Activated T-helper 17 cell treated with anti-CD3 and anti-CD28 coated beads, Interleukin-2, amount 50 U/mL, for 72 hours (primary cell): ENCODE data around the gene CISH. TPM values are rescaled to one million over a fixed set of nuclear protein-coding genes. Genes with fewer than 3 reads are reported as not detected.

Experiments
- ATAC-seq: fragments of 150-1000 bp; cut with Tn5 transposase; replicated peaks from 2 replicates; pipeline ENCODE4 v1.10.0; 2021; ENCODE audit warnings: mild to moderate bottlenecking, moderate library complexity
- H3K27ac Mint-ChIP-seq: one replicate; pipeline ENCODE4 v1.8.0; 2022; ENCODE audit warnings: mixed read lengths
- H3K27me3 Mint-ChIP-seq: one replicate; pipeline ENCODE4 v1.8.0; 2022; ENCODE audit warnings: mixed read lengths
- H3K36me3 Mint-ChIP-seq: one replicate; pipeline ENCODE4 v1.8.0; 2022; ENCODE audit warnings: low read depth, mild to moderate bottlenecking, mixed read lengths
- H3K4me1 Mint-ChIP-seq: one replicate; pipeline ENCODE4 v1.8.0; 2022; ENCODE audit warnings: mixed read lengths
- H3K4me3 Mint-ChIP-seq: one replicate; pipeline ENCODE4 v1.8.0; 2022; ENCODE audit warnings: mild to moderate bottlenecking, mixed read lengths
- H3K9me3 Mint-ChIP-seq: one replicate; pipeline ENCODE4 v1.8.0; 2022; ENCODE audit warnings: mixed read lengths
- total RNA-seq, 2 donors: library from RNA; stranded (reverse); gene quantifications; one replicate each; pipeline ENCODE4 v1.2.3, GENCODE V29; 2022

CISH gene
- total RNA-seq, 2 donors from 2014 or later = 204 to 327 TPM

GRCh38 chr3:50612970-50613846 is 1.6 kb upstream of the CISH start:
- Mint-ChIP-seq H3K27me3 (no peaks in the 10 kb centered on the region), H3K9me3 (no peaks in the 10 kb centered on the region), H3K4me3 (peak overlapping the region; percentile 97), H3K4me1 (peaks cover 19% of the 10 kb centered on the region), H3K36me3 (peaks cover 82% of the 10 kb centered on the region), H3K27ac (peak overlapping the region; percentile 100)
- ATAC-seq = no peak

GRCh38 chr3:50612234-50612882 is 784 bp upstream of the CISH start:
- H3K27ac Mint-ChIP-seq = peak overlapping the region; percentile 100
- peak overlapping the region; percentile 97 for H3K4me3 Mint-ChIP-seq
- H3K36me3 Mint-ChIP-seq = peaks cover 85% of the 10 kb centered on the region
- H3K4me1 Mint-ChIP-seq = peaks cover 19% of the 10 kb centered on the region
- no peak for ATAC-seq
- no peaks in the 10 kb centered on the region for H3K9me3 Mint-ChIP-seq
- H3K27me3 Mint-ChIP-seq = no peaks in the 10 kb centered on the region

- peak overlapping the region; percentile 100 for H3K27ac Mint-ChIP-seq
- H3K36me3 Mint-ChIP-seq = peaks cover 91% of the 10 kb centered on the region
- ATAC-seq = no peak
- peaks cover 15% of the 10 kb centered on the region for H3K4me1 Mint-ChIP-seq
- no peaks in the 10 kb centered on the region for H3K9me3 Mint-ChIP-seq
- H3K27me3 Mint-ChIP-seq = no peaks in the 10 kb centered on the region
- peak overlapping the region; percentile 97 for H3K4me3 Mint-ChIP-seq
These were observed 546 bp downstream of the CISH start for GRCh38 chr3:50610992-50611463.

GRCh38 chr3:50610181-50610971 is 1.2 kb downstream of the CISH start:
- no peaks in the 10 kb centered on the region for H3K9me3 Mint-ChIP-seq
- peak overlapping the region; percentile 97 for H3K4me3 Mint-ChIP-seq
- H3K4me1 Mint-ChIP-seq = peaks cover 20% of the 10 kb centered on the region
- H3K36me3 Mint-ChIP-seq = peaks cover 94% of the 10 kb centered on the region
- H3K27ac Mint-ChIP-seq = peak overlapping the region; percentile 100
- H3K27me3 Mint-ChIP-seq = no peaks in the 10 kb centered on the region
- peak; percentile 9 for ATAC-seq

GRCh38 chr3:50609763-50610085 is 1.9 kb downstream of the CISH start:
- H3K36me3 Mint-ChIP-seq = peaks cover 100% of the 10 kb centered on the region
- H3K4me3 Mint-ChIP-seq = peak overlapping the region; percentile 97
- no peak for ATAC-seq
- H3K4me1 Mint-ChIP-seq = peaks cover 25% of the 10 kb centered on the region
- no peaks in the 10 kb centered on the region for H3K9me3 Mint-ChIP-seq
- H3K27ac Mint-ChIP-seq = peak overlapping the region; percentile 100
- H3K27me3 Mint-ChIP-seq = no peaks in the 10 kb centered on the region

GRCh38 chr3:50609071-50609762 is 2.4 kb downstream of the CISH start:
- Mint-ChIP-seq H3K27me3 (no peaks in the 10 kb centered on the region), H3K4me1 (peaks cover 24% of the 10 kb centered on the region), H3K9me3 (no peaks in the 10 kb centered on the region), H3K27ac (peak overlapping the region; percentile 100), H3K4me3 (peak overlapping the region; percentile 97), H3K36me3 (peaks cover 100% of the 10 kb centered on the region)
- ATAC-seq = no peak

- Mint-ChIP-seq H3K4me1 (peaks cover 26% of the 10 kb centered on the region), H3K4me3 (peak overlapping the region; percentile 97), H3K36me3 (peaks cover 100% of the 10 kb centered on the region), H3K27me3 (no peaks in the 10 kb centered on the region), H3K9me3 (no peaks in the 10 kb centered on the region), H3K27ac (peak overlapping the region; percentile 100)
- no peak for ATAC-seq
These were observed 3.3 kb downstream of the CISH start for GRCh38 chr3:50608278-50608677.

GRCh38 chr3:50607271-50608091 is 4.1 kb downstream of the CISH start:
- ATAC-seq = peak; percentile 6
- no peaks in the 10 kb centered on the region for H3K9me3 Mint-ChIP-seq
- H3K36me3 Mint-ChIP-seq = peaks cover 100% of the 10 kb centered on the region
- H3K4me3 Mint-ChIP-seq = peak overlapping the region; percentile 97
- H3K27me3 Mint-ChIP-seq = no peaks in the 10 kb centered on the region
- peak overlapping the region; percentile 100 for H3K27ac Mint-ChIP-seq
- peaks cover 34% of the 10 kb centered on the region for H3K4me1 Mint-ChIP-seq

GRCh38 chr3:50606596-50606995 is 5.0 kb downstream of the CISH start:
- Mint-ChIP-seq H3K4me1 (peaks cover 43% of the 10 kb centered on the region), H3K36me3 (peaks cover 100% of the 10 kb centered on the region), H3K9me3 (no peaks in the 10 kb centered on the region), H3K27me3 (no peaks in the 10 kb centered on the region), H3K4me3 (peak overlapping the region; percentile 97), H3K27ac (peak overlapping the region; percentile 100)
- ATAC-seq = no peak

GRCh38 chr3:50605901-50606326 is 5.7 kb downstream of the CISH start:
- ATAC-seq = no peak
- Mint-ChIP-seq H3K36me3 (peaks cover 100% of the 10 kb centered on the region), H3K4me1 (peaks cover 44% of the 10 kb centered on the region), H3K4me3 (peak overlapping the region; percentile 97), H3K27ac (peak overlapping the region; percentile 100), H3K27me3 (no peaks in the 10 kb centered on the region), H3K9me3 (no peaks in the 10 kb centered on the region)

GRCh38 chr3:50604628-50605588 is 6.7 kb downstream of the CISH start:
- Mint-ChIP-seq H3K9me3 (no peaks in the 10 kb centered on the region), H3K27ac (peak overlapping the region; percentile 100), H3K4me3 (peak overlapping the region; percentile 97), H3K36me3 (peaks cover 99% of the 10 kb centered on the region), H3K27me3 (no peaks in the 10 kb centered on the region), H3K4me1 (peaks cover 47% of the 10 kb centered on the region)
- ATAC-seq = no peak

- H3K27me3 Mint-ChIP-seq = no peaks in the 10 kb centered on the region
- peaks cover 54% of the 10 kb centered on the region for H3K4me1 Mint-ChIP-seq
- H3K36me3 Mint-ChIP-seq = peaks cover 99% of the 10 kb centered on the region
- peak overlapping the region; percentile 97 for H3K4me3 Mint-ChIP-seq
- H3K9me3 Mint-ChIP-seq = no peaks in the 10 kb centered on the region
- H3K27ac Mint-ChIP-seq = peak overlapping the region; percentile 100
- ATAC-seq = no peak
These were observed 7.4 kb downstream of the CISH start for GRCh38 chr3:50604110-50604621.
